Stimulated activated CD4-positive, alpha-beta T cell treated with anti-CD3 and anti-CD28 coated beads, Interleukin-12 subunit alpha, Interleukin-12 subunit beta, amount 100 ng/mL, for 4 hours (primary cell): Measurements from ENCODE around the gene SPSB1.

Experiments
- DNase-seq: peaks from one replicate; pipeline ENCODE4 v3.0.0-alpha.2; 2020

Gene SPSB1

DNA sequence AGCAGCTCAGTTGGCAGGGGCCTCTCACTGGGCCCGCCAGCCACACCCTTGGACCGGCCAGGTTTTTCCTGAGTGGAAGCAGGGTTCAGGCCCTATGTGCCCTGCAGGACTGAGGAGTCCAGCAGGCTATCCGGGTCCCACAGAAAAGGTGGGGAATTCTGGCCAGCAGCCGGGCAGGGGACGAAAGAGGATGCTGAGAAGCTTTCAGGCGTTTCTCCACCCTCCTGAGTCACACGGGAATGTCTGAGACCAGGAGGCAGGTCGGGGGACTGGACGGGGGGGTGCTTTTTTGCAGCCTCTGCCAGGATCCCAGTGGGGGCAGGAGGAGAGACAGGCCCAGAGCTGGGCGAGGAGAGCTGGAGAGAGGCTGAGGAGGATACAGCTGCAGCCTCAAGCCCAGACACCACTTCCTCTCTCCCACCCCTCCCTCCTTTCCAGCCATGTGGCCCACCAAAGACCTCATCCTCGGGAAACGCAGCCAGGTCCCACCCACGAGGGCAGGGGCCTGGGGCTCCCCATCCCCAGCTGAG is 105.4 kb downstream of the SPSB1 start:
- DNase-seq = no peak

- no peak for DNase-seq
Observed at GRCh38 chr1:9399510-9400424, 107.1 kb downstream of the SPSB1 start.

GRCh38 chr1:9400425-9401079 is 107.9 kb downstream of the SPSB1 start:
- DNase-seq = no peak

DNA sequence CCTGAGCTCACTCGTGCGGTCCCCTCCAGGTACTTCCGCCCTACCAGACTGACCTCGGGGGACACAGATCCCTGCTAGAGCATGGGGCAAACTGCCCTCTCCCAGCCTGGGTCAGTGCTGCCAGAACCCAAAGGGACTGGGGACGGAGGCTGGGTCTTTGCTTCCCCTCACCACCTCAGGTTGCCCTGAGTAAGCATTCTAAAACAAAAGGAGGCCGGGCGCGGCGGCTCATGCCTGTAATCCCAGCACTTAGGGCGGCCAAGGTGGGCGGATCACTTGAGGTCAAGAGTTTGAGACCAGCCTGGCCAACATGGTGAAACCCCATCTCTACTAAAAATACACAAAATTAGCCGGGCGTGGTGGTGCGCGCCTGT is 108.4 kb downstream of the SPSB1 start:
- DNase-seq = no peak

DNA sequence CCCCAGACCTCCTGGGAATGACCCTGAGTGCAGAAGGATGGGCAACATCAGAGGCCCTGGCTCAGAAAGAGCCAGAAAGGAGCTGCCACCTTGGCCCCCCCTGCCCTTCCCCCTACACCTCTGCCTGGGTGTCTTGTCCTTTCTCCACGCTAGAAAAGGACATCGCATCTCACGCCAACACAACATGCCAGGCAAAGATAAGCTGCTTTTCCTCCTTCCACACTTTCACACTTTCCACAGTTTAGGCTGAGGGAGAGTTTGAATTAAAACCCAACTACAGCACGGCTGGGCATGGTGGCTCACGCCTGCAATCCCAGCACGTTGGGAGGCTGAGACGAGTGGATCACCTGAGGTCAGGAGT is 109.5 kb downstream of the SPSB1 start:
- DNase-seq = no peak

GRCh38 chr1:9402717-9403225 is 110.1 kb downstream of the SPSB1 start:
- DNase-seq = no peak

- DNase-seq = no peak
Observed at GRCh38 chr1:9404117-9404914, 111.6 kb downstream of the SPSB1 start.

DNA sequence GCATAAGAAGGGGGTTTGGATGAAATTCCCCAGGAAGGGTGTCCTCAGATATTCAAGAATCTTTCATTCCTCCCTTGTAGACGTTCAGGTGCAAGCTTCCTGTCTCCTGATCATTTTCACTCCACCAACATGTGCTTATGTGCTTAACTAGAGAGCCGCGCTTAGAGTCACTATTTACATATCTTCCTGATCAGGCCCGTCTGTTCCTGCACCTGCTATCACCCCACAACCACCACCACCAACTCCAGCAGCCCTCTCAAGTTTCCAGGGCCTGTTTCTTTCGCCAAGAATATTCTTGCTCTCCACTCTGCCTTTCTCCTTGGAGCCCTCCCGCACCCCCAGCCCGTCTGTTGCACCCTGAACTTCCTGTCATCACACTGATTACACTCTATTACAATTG is 113.4 kb downstream of the SPSB1 start:
- no peak for DNase-seq

GRCh38 chr1:9410737-9411297 is 118.1 kb downstream of the SPSB1 start:
- DNase-seq = no peak

GRCh38 chr1:9413071-9413876 is 120.6 kb downstream of the SPSB1 start:
- peak; percentile 61 for DNase-seq

DNA sequence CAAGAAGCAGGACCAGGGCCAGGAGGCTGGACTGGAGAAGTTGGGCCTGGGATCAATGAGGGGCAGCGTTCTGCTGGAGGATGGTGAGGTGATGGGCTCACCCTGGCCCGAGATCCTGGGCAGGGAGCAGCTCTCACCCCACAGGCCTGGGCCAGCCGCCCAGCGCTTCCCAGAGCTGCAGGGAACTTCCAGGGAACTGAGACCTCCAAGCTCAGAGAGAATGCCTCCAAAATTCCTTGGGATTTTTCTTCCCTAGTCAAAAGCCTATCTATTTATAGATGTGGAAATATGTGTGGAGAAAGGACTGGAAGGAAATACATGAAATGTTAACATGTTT is 121.2 kb downstream of the SPSB1 start:
- DNase-seq = no peak

DNA sequence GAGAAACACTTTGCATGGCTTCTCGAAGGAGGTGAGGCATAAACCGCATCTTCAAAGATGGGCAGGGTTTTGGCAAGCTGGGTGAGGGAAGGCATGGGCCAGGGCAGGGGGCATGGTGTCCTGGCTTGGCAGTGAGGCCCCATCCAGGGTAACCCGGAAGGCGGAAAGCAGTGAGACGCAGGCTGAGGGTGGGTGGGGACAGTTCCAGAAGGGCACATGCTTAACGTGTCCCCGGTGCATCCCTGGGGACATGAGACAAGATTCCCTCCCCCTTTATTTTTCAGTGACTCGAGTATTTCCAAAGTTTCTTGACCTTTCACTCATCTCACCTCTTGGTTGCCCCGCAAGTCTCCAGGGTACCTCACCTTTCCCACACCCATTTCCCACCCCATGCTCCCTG is 123.8 kb downstream of the SPSB1 start:
- DNase-seq = no peak

GRCh38 chr1:9416918-9417500 is 124.3 kb downstream of the SPSB1 start:
- DNase-seq = no peak

GRCh38 chr1:9417695-9418094 is 125.0 kb downstream of the SPSB1 start:
- no peak for DNase-seq

- DNase-seq = no peak
Observed at GRCh38 chr1:9418851-9419250, 126.2 kb downstream of the SPSB1 start.
